GM18870 (cell line): ENCODE results near the gene EXOC2.
"Not testable (repeated sequence)": the region's sequence is repeated elsewhere in the genome, so short reads cannot be mapped to it uniquely, and the experiment has no call there.

ENCODE experiments used
- ATAC-seq: cut with Tn5 transposase; IDR thresholded peaks from one replicate; pipeline ENCODE4 v1.9.1; 2021; ENCODE audit warnings: moderate library complexity; ENCODE audit not compliant: unreplicated experiment

The EXOC2 gene

DNA sequence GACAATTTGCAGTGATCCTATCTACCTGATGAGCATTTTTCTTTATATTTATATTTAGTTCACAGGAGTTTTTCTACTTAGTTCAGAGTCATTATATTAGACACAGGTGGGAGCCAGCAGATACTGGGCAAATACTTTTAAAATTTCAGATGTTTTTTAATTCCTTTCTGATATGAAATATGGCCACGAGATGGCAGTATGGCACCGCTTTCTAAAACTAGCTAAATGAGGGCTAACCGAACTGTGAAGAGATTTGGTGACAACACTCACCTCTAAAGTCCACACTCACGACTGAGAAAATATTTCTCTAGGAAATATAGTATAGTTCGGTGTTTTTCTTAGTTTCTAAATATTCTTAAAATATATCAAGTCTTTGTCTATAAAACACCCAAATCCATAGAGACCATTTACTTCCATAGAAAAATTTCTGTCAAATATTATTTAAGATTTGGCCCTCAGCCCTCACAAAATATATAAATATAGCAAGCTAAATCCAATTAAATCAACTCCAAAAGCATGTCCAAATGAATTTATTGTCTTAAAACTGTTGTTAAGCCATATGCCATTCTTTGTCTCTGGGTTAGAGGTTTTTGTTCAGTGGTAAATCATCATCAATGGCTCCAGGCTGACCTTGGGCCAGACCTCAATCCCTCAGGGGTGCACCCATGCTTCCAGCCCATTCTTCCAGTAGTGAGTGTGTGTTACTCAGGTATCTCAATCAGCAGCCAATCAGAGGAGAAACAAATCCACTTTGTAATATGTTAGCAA lies 99.6 kb downstream of the EXOC2 start:
- no peak for ATAC-seq

DNA sequence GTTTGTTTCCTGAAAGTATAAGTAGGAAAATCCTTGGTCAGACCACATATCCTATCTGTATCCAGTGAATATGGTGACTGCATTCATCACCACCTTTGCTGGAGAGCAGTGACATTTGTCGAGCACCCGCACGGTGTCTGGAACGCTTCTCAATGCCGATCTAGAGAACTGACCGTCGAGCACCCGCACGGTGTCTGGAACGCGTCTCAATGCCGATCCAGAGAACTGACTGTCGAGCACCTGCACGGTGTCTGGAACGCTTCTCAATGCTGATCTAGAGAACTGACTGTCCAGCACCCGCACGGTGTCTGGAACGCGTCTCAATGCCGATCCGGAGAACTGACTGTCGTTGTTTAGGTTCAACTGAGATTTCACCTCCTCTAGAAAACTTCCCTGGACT lies 103.8 kb downstream of the EXOC2 start:
- no peak for ATAC-seq

DNA sequence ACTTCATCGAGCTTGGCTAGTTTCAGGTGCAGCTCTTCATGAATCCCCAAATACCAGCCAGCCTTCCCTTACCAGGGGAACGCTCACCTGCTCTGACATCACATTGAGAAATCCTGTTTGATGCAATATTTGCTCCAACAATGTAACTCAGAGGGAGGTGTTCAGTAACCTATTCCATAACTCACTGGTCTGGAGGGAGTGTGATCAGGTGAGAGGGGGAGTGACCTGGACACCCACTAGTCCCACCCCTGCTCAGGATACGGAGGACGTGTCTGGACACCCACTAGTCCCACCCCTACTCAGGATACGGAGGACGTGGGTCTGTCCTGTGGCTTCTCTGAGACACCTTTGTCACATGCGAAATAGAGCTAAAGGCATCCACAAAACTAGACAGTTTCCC lies 106.4 kb downstream of the EXOC2 start:
- no peak for ATAC-seq

DNA sequence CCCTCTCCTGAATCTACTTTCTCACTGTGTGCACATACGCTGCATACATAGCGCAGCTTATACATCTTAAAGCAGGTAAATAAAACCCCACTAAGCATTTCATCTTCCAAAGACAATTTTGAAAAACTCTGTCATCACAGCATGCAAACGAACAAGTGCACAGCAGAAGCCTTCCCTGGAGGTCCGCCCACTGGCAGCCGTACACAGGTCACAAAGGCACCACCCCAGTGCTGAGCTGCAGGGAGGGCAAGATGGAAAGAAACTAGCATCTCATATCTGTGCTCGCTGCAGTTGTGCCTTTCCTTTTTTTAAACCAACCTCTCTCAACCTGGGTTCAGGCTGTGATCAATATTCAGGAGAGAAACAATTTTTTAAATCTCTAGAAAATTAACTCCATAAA lies 109.3 kb downstream of the EXOC2 start:
- ATAC-seq = no peak

DNA sequence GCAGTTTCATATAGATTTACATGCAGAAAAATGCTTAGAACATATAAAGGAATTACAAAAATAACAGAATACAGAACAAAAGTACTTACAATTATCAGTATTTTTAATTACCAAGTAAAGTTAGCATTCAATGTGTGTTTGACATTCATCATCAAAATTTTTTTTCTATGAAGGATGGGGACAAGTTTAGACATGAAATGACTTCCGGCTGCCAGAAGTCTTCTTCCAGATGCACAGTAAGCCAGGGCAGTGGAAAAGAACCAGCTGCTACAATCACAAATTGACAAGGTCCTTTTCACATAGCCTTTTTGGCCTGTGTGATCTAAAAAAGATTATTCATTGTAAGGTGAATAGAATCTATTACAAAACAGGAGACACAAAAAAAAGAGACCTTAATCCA lies 109.8 kb downstream of the EXOC2 start:
- no peak for ATAC-seq

DNA sequence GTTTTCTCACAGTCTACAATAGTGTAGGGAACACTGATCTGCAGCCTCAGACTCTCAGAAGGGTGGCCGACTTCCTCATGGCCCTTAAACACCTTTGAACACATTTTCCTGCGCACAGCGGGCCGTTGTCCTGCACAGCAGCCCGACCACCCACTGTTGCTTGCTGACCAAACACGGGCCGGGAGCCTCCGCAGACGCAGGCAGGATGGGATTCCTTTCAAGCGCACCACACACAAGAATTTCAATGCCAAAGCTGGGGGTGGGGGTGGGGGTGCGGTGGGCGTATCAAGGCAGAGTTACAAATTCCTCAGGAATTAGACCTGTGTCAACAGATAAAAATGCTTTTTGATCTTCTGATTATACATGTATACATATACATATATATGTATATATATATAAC lies 110.6 kb downstream of the EXOC2 start:
- ATAC-seq = no peak

DNA sequence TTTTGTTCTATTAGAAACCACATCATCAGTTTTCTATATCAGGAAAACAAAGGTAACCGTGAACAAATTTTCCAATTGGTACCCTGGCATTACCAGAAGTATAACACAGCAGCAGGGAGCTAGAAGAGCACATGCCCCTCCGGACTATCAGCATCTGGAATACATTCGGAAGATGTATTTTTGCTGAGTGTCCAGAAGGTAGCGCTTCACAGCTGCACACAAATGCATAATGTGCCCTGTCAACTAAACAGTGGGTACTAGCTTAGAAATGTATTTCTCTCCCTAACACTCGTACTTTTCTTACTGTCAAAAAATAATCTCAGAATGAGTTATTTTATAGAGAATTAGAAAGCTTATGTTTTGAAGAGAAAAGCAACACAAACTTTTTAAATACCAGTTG lies 113.6 kb downstream of the EXOC2 start:
- no peak for ATAC-seq

DNA sequence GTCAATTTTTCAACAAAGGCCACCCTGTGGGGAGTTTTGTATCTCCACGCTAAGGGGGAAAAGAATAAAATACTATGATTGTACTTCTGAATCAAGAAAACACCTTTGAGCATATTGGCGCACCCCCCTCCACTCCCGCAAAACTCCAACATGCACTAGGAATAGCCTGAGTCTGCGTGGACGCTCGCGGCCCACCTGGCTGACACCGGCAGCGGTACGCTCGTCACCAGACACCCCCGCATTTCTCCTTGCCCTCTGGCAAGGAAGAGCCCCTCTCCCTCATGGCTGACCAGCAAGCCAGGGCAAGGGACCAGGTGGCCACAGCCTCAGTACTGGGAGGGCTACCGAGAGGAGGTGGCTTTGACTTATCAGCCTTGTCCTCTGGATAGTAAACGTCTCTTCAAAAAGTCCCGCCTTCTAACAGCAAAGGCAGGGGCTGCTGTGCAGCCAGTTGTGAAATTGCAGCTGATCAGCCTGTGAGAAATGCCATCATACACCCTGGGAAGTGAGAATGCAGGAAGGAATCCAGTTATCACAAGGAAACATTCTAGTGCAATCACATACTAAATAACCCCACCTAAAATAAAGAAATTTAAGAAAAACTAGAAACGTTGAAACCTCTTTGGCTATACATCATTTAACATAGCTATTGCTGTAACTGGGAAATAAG lies 120.2 kb downstream of the EXOC2 start:
- ATAC-seq = no peak

DNA sequence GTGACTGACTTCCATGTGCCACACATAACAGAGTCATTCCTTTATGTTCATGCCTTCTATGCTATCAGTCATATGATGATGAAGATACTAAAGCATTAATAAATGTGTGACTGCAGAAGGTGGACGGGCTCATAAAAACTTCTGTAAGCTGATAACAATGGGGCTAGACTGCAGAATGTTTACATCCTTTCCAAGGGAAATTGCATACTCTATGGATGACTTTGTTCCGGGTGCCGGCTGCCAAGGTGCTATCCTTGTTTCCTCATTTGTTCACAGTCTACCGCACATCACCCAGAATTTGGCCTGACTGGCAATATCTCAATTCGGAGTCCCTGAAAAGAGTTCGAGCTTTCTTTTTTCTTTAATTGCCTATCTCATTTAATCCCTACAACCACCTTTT lies 121.0 kb downstream of the EXOC2 start:
- no peak for ATAC-seq

DNA sequence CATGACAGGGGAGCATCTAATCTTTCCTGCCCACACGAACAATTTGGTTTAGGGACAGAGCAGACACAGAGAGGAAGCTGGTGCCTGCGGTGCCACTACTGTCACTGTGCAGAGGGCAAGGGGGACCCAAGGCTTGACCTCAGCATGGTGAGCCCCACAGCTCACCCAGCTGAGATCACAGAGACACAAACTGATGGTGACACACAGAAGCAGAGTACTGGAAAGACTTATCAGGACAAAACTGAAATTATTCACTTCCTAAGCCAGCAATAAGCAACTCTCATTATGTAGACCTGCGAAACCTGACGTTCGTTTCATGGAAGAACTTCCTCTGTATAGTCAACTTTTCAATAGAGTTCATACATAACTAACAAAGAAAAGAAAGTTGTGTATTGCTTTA lies 122.1 kb downstream of the EXOC2 start:
- no peak for ATAC-seq

DNA sequence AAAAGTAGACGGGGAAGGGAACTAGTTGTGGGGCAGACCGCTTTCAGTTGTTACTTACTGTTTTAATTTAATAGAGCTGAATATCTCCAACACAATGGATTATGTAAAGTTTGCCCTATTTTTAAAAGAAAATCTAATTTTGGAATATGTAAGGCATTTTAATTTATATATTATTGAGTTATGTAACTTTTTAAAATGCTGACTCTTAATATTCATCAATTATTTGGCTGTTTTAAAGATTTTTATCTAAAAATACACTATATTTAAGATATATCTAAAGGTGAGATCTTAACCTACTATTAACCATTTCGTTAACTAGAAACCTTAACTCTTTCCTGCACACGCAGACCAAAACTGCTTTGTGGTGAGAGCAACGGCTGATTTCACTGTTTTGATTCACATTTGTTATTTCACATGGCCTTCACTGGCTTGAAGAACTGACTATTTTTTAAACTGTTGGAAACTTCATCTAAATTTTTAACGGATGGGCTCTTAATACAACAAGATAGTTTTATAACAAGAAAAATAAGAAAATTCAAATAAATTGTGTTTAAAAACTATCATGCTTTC lies 123.9 kb downstream of the EXOC2 start:
- no peak for ATAC-seq

DNA sequence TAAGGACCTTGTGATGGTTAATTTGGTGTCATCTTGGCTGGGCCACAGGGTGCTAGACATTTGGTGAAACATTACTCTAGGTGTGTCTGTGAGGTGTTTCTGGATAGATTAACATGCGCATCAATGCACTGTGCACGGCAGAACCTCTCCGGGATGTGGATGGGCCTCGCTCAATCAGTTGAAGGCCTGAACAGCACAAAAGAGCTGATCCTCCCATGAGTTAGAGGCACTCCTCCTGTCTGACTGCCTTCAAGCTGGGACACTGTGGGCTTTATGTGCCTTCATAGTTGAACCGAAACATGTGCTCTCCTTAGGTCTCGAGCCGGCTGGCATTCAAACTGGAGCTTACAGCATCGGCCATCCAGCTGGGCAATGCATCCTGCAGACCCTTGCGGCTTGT lies 124.9 kb downstream of the EXOC2 start:
- ATAC-seq = no peak

DNA sequence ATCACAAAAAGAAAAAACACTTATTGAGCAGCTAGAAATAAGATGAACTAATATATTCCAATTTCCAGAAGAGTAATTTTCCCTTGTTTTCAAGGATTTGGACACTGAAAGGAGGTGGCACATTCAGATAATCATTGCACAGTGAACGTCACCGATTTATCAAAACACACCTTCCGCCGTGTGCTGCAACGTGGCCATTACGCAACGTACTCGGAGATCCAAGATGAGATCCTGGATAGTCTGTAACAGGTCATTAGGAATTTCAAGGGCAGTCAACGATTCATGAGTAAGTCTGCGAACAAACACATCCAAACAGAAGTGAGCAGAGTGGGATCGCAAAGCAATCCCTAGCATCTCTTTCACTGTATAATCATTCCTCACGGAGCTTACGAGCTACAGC lies 129.1 kb downstream of the EXOC2 start:
- no peak for ATAC-seq

DNA sequence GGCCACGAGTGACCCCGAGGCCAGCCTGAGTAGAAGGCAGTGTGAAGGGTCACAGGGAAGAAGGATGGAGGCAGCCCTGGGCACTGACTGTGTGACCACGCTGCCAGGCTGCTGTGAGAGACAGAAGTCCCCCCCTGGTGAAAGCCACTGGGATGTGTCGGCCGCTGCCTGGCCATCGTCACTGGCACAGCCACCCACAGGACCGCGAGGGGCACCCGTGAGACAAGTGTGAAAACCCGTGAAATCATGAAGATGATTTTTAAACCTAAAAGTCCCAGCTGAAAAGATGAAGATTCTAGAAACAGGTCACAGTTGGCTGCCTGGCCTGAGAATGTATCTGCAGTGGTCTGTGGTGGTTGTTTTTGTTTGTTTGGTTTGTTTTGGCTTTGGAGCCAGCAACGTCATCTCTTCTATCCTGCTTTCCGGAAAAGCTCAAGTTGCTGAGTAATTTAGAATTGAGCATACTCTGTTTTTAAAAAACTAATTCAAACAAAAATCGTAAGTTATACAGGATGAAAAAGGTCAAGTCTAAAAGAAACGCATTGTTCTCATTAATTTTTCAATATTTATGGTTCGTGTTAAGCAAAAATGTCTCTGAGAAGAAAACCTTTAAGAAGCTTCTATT lies 130.8 kb downstream of the EXOC2 start:
- no peak for ATAC-seq

DNA sequence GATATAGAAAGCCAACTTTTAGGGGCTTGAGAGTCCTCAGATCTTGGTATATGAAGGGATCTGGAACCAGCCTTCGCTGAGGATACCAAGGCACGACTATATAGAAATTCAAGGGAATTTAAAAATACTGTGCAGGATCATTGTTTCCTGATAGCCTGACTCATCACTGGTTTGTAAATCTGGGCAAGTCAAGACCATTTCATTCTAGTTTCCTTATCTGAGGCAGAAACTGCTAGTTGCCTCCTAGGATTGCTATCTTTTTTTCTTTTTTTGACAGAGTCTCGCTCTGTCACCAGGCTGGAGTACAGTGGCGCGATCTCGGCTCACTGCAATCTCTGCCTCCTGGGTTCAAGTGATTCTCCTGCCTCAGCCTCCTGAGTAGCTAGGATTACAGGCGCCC lies 131.6 kb downstream of the EXOC2 start:
- ATAC-seq = not testable (repeated sequence)

DNA sequence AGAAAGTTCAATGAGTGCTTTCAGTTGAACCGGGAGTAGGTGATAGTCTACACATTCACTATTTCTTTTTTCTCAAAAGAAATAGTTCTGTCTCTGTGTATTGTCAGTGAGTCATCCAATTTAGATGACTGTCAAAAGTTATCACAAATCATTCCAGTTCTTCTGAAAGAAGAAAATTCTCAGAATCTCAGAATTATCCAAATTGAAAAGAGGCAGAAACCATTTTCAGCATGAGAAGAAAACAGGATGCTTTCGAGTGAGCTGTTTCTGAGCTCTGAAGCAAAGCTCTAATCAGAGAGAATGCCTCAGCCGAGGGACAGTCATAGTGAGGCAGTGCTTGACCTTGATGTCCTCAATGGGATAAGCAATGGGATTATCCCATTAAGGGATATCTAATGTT lies 134.0 kb downstream of the EXOC2 start:
- no peak for ATAC-seq

DNA sequence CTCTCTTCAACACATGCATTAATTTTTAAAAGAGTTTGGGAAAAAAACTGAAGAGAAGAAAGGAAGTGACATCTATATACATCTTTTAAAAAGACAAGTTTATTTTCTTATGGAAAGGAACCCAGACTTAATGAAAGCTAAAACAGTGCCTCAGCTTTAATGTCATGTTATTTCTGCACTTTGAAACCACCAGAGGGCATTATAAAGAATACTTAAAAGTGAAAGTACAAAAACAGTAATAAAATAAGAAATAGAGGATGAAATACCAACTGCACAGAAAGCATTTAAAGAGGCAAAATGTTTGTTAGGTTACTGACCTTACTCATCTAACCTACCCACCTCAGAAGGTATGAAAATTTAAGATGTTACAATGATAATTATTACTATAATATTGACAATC lies 134.8 kb downstream of the EXOC2 start:
- ATAC-seq = no peak

DNA sequence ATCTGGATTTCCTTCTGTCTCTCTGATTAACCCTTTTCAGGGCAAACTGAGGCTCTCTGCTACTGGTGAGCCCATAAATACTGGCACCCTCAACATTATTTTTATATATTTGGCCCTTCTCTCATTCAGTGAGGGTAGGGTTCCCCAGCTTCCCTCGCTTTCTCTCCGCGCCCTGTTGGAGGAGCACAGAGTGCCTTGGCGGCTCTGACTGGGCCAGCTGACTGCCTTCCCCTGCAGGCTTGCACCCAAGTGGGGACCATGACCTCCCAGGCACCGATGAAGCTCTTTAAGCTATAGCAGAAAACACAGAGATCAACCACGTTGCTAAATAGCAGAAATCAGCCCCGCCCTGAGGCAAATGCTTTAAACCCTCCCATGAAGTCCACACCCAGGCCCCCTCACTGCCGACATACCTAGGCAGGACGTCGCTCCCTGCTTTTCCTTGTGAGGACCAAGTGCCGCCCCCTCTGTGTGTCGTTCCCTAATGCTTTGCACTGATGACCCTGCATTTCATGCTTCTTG lies 141.0 kb downstream of the EXOC2 start:
- no peak for ATAC-seq

DNA sequence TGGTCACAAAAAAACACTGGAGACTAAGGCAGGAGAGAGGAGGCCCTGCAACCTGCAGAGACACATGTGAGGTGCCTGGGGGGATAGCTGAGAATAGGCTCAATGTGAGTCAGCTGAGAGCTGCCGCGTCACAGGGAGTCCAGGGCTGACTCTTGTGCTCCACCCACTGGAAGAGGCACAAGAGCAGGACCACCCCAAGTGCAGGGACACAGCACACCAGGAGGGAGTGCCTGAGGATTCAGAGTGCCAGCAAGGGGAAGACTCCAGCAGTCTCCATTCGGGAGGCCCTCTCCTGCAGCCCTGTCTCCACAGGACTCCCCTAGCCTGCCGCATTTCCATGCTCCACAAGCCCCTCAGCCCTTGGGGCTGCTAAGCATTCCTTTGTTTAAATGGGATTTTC lies 141.5 kb downstream of the EXOC2 start:
- no peak for ATAC-seq

DNA sequence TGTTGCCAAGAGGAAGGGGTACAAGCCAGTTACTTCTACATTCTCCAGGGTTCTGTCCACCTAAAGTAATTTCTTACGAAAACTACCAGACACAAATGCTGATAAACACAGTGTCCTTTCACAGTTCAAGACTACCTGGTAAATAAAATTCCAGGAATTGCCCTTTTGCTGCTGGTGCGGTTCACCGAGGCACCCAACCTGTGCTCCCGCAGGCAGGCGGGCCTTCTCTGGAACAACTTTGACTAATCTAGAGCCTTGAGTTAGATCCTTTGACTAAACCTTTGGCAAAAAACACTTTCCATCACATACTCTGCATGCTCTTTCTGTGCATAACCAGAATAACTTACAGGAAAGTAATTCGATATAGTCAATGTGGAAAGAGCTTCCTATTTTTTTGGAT lies 143.0 kb downstream of the EXOC2 start:
- no peak for ATAC-seq

DNA sequence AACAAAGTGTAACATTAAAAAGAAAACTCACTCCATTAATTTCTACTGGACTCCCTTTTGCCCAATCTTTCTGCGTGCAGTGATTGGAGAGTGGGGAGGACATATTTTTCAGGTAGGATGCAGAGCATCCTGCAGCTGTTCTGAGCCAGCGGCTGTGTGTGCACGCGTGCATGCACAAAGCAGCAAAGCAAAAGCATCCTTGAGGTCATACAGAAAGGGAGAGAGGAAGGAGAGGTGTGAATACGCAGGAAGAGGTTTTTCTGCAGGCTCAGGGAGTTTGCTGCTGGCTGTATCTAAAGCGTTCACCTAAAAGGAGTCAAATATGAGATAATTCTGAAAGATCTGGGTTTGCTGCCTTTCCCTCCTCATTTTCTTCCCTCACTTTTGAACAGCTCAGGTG lies 144.4 kb downstream of the EXOC2 start:
- no peak for ATAC-seq

DNA sequence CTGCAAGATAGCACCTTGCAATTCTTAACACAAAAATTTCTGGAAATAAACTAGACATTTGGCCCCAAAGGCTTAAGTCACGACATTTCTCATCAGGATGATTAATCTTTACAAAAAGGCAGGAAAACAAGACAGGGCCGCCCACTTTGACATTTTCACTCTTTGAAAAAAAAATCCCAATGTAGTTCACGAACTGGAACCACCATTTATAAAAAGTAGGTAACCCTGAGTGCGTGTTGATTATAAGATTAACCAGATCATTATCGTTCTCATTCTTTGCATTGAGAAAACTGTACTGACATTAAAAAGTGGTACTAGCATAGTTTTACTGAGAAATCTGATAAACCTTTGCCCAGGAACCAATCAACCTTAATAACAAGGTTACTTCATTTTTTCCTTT lies 144.8 kb downstream of the EXOC2 start:
- no peak for ATAC-seq
